NOMO-1 treated with DMSO at 0.1 percent for 48 hours (cell line): Measurements from ENCODE around the gene CUBN.

Experiments
- DNase-seq: peaks from one replicate; lab custom pipeline; 2025; ENCODE audit not compliant: unreplicated experiment; lab: John Stamatoyannopoulos, UW

The CUBN gene

DNA sequence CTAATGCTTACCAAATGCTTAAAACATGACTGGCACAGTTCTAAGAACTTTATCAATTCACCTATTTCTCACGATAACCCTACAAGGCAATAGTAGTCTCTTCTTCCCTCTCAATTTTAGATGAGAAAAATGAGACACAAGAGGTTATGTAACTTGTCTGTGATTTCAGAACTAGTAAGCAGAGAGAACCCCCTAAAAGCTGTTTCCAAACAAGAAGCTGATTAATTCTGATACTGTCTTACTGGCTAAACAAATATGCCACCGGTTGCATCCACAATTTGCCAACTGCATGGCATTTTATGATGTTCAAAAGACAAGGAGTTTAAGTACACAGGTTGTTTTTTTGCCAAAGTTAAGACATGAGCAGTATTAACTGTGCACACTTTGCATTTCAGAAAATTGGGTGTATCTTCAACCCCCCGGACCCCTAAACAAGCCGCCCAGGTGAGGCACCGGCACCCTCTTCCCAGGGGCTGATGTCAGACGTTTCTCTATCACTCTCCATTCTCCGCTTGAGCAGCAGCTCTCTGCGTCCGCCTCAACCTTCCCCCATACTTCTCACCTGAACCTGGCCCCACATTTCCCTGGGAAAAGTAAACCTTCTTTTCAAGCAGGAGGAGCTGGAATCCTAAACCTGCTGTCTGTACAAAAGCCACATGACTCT, 334.1 kb downstream of the CUBN start:
- no peak for DNase-seq

DNA sequence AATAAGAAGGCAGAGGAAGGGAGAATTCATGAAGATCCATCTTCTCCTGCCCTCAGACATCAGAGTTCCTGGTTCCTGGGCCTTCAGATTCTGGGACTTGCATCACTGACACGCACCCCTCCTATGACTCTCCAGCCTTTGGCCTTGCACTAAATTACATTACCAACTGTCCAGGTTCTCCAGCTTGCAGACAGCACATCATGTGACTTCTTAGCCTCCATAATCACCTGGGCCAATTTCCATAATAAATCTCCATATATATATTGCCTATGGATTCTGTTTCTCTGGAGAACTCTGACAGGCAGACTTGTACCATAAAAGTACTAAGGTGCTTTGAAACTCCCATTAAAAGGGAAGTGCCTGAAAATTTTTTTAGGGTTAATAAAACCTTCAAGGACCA, 335.6 kb downstream of the CUBN start:
- DNase-seq: no peak

DNA sequence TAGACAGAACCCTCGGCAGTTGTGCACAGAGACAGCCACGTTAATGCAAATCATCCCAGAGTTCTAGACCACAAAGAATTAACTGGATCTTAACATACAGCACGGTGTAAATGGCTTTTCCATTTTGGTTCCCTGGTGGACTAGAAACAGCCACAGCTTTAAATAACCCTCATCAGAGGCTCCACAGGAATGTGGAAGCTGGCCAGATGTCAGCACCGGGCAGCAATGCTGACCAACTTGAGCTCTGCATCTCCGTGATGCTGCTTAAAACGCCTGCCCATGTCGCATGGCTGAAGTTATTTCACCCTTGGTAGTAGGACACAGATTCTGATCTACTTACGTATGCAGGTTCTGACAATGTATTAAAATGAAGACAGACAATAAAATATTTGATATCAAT, 336.9 kb downstream of the CUBN start:
- no peak for DNase-seq

DNA sequence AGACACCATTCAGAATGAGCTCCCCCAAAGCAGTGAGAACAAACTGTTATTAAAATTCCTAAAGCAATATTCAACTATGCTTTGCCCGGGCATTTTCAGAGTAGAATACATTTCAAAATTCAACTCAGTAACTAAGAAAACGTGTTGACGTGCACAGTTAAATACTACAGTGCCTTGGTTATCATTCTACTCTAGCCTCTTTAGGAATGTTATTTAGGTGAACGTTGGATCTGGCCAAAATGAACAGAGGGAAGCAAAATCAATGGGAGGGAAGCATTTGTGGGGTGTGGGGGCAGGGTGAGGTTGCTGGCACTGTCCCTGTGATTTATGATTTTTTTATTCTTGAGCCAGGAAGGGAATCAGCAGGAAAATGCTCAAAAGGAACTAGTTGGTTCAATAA, 339.8 kb downstream of the CUBN start:
- no peak for DNase-seq

DNA sequence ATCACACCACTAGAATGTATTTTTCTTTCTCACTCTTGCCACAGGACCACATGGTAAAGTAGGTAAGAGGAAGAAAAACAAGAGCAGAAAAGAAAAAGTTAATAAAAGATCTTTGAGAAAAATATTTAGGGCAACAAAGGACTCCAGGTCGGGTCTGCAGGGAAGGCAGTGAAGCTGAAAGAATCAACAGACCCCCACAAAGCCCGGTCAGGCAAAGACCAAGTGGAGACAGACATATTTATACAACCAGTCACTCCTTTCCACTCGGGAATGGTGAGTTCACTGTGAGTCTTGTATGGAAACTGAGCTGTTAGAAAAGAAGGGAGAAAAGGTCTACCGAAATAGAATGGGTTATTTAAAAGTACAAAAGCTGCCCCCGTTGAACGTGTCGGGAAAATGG, 340.4 kb downstream of the CUBN start:
- no peak for DNase-seq

DNA sequence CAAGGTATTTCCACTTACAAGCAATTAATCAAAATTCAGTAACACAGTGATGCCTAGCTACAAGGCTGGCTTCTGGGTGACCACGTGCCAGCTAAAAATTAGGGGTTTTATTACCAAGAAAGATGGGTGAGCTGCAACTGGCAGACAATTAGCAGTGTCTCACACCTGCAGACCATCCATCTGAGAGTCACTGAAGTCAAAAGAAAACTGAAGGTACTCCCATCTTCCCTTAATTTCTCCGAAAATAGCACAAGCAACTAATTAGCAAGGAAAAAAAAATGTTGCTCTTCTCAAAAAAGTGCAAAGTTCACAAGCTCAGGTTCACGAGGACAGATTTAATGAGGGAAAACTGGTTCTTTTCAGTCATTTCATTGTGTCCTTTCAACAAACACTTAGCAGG, 340.8 kb downstream of the CUBN start:
- no peak for DNase-seq

DNA sequence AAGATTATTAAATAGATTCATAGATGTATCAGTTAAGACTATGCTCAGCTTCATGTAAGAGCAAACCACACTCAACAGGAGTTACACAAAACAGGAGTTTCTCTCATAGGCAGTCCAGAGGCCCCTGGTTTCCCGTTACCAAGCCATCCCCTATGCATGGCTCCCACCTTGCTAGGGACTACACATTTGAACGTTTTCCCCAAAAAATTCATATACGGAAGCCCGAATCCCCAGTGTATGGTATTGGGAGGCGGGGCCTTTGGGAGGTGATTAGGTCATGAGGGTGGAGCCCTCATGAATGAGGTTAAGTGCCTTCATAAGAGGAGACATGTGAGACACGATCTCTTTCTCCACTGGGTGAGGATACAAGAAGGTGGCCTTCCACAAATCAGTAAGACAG, 341.5 kb downstream of the CUBN start:
- DNase-seq: no peak

DNA sequence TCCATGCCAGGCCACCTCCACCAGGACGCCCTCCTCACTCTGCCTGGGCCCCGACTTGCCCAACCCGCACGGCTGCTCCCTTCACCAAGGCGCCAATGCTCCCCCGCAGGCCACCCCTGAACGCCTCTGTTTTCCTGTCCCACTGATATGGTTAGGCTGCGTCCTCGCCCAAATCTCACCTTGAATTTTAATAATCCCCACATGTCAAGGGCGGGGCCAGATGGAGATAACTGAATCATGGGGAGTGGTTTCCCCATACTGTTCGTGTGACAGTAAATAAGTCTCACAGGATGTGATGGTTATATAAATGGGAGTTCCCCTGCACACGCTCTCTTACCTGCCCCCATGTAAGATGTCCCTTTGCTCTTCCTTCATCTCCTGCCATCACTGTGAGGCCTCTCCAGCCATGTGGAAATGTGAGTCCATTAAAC, 342.2 kb downstream of the CUBN start:
- no peak for DNase-seq

DNA sequence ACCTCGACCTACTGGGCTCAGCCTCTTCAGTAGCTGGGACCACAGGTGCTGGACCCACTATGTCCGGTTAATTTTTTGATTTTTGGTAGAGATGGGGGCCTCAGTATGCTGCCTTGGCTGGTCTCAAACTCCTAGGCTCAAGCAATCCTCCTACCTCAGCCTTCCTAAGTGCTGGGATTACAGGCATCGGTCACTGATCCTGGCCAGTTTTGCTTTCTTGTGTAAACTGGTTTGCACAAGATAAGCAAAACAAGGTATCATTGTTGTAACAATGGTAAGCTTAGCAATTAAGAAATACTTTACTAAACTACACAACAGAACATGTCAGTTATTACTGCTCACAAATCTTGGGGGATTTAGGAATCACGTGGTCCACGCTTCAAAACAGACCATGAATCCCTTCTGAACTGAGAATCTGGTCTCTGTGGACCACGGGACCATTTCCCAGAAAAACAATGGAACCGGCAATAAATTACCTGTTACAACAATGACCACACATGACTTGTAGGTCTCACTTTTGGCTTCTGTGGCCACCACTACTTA, 349.2 kb downstream of the CUBN start:
- no peak for DNase-seq

DNA sequence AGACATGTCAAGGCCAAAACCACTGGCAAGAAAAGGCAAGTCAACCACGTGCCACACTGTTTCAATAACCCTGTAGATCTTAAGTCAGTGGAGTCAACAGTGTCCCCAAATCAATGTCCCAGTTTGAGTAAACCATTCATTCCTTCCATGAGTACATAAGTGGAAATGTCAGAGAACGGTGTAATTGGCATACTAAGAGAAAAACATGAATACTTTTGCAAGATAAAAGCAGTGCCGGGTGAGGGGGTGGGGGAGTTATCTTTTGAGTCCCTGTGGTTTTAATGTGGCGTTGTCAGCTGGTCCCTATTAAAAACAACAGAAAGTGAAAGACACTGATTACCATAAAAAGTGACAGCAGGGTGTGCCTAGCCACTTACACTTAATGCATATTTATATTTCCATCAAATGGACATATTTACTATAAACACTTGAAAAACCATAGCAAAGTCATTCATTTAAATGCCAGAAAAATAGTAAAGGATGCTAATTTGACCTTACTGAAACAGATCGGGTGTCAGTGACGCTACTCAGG, 350.2 kb downstream of the CUBN start:
- no peak for DNase-seq

DNA sequence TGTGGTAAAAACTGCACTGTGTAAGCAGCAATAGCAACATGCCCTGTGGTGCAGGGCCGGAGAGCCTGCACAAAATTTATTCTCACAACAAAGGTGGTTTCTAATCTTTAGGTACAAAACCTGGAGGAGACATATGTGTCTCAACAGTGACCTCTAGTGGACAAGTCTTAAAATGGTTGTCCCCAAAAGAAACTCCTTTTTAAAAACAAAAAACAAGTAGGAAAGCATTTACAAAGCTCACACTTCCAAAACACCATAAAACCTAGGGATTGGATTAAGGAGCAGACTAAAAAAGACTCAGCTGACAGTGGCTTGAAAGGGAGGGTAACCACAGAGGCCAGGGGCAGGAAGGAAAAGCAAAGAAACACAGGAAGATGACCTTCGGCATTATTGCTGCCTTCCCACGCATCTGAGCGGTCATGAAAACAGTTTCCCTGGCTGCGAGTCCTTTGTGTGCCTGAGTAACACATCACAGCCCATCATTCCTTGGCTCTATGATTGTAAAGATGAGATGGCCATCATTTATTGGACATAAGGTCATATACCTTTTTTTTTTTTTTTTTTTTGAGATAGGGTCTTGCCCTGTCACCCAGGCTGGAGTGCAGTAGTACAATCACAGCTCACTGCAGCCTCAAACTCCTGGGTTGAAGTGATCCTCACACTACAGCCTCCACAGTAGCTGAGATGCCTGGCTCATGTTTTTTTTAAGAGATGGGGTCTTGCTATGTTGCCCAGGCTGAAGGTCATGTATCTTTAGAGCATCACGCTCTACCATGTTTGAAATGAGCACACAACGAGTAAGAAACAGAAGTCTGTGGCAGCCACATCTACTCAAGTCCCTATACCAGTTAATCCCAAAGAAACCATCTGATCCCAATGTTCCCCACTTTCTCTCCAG, 351.9 kb downstream of the CUBN start:
- DNase-seq: peak; percentile 61

DNA sequence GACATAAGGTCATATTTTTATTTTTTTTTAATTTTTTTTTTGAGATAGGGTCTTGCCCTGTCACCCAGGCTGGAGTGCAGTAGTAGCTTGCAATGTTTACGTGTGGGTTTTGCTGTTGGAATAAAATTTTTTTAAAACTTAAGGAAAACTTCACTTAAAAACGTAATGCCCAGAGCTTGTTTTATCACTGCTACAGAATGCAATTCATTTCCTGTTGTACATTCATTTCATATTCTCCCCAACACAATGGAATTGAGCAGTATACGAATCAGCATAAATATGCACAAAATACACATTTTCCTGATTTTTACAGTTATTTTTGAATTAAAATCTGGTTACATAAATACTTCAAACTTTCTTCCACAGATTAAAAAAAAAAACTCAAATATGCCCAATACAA, 352.7 kb downstream of the CUBN start:
- DNase-seq: no peak
